DND-41 (cell line): Measurements from ENCODE around the gene CHAMP1.

Source experiments
- ATAC-seq: fragments of 200-7000 bp; cut with Tn5 transposase; 3 replicates; pipeline ENCODE4 v1.9.1; 2021; ENCODE audit warnings: low read depth; ENCODE audit not compliant: insufficient read depth
- DNase-seq: peaks from one replicate; pipeline ENCODE4 v3.0.0-alpha.2; 2020
- H2AFZ ChIP-seq: 2 replicates; pipeline ENCODE4 v1.6.0; 2012; ENCODE audit warnings: low read depth, low read length
- H3K27ac ChIP-seq: 2 replicates; pipeline ENCODE4 v1.5.1; 2012; ENCODE audit warnings: low read length, inconsistent platforms
- H3K27me3 ChIP-seq: fragments of 200-600 bp; sonication (generic); 2 replicates; pipeline ENCODE4 v1.6.0; 2012; ENCODE audit warnings: low read length, mild to moderate bottlenecking, inconsistent platforms; ENCODE audit not compliant: insufficient read depth, poor library complexity
- H3K36me3 ChIP-seq: 2 replicates; pipeline ENCODE4 v1.5.1; 2012; ENCODE audit warnings: low read length, inconsistent platforms; ENCODE audit not compliant: insufficient read depth
- H3K4me1 ChIP-seq: 2 replicates; pipeline ENCODE4 v1.5.1; 2012; ENCODE audit warnings: mild to moderate bottlenecking, low read length; ENCODE audit not compliant: insufficient read depth
- H3K4me2 ChIP-seq: 2 replicates; pipeline ENCODE4 v1.6.0; 2012; ENCODE audit warnings: mild to moderate bottlenecking, moderate library complexity, low read length, inconsistent platforms; ENCODE audit not compliant: insufficient read depth
- H3K4me3 ChIP-seq, 2 experiments: fragments of 200-600 bp in 1 of 2; shearing (Covaris generic) in 1 of 2; 2 replicates each; pipeline ENCODE4 v1.5.1; 2012 to 2016; ENCODE audit warnings: inconsistent platforms in 2 of 2, low read length in 2 of 2, mild to moderate bottlenecking in 2 of 2, low read depth in 1 of 2, moderate library complexity in 1 of 2
- H3K79me2 ChIP-seq: 2 replicates; pipeline ENCODE4 v1.6.0; 2012; ENCODE audit warnings: low read length, inconsistent platforms; ENCODE audit not compliant: insufficient read depth
- H3K9ac ChIP-seq: 2 replicates; pipeline ENCODE4 v1.6.0; 2012; ENCODE audit warnings: low read depth, mild to moderate bottlenecking, inconsistent platforms, low read length, moderate library complexity
- H3K9me3 ChIP-seq: 2 replicates; pipeline ENCODE4 v1.5.1; 2012; ENCODE audit warnings: low read length, moderate library complexity, mild to moderate bottlenecking, inconsistent platforms; ENCODE audit not compliant: insufficient read depth, severe bottlenecking
- H4K20me1 ChIP-seq: 2 replicates; pipeline ENCODE4 v1.6.0; 2012; ENCODE audit warnings: low read length; ENCODE audit not compliant: insufficient read depth
- CTCF ChIP-seq: IDR thresholded peaks from 2 replicates; pipeline ENCODE4 v1.5.1; 2012; ENCODE audit warnings: borderline replicate concordance, low read length, moderate library complexity, mild to moderate bottlenecking; ENCODE audit not compliant: poor library complexity, severe bottlenecking; ENCODE audit errors: extremely low read depth
- EZH2 ChIP-seq: IDR thresholded peaks from 3 replicates; pipeline ENCODE4 v1.6.1; 2012; ENCODE audit warnings: borderline replicate concordance, low read depth, mild to moderate bottlenecking, moderate library complexity, low read length, inconsistent platforms; ENCODE audit not compliant: severe bottlenecking

CHAMP1 gene

GRCh38 chr13:114288157-114288591, 26.1 kb upstream of the CHAMP1 start:
- H3K27me3 ChIP-seq, result no peaks in the 10 kb centered on the region
- no peak overlapping the region for H3K4me3 ChIP-seq
- peaks cover 86% of the 10 kb centered on the region for H3K36me3 ChIP-seq
- ATAC-seq (peak; percentile 29; the same call in 1 of the 3 replicates), DNase-seq (no peak)
- no peak overlapping the region for H3K27ac ChIP-seq
- H3K9ac ChIP-seq, result no peak overlapping the region
- no peak overlapping the region for H3K4me2 ChIP-seq
- peaks cover 41% of the 10 kb centered on the region for H3K79me2 ChIP-seq
- TF ChIP-seq EZH2, result no peak
- no peak for TF ChIP-seq CTCF
- H3K9me3 ChIP-seq, result no peaks in the 10 kb centered on the region
- H3K4me1 ChIP-seq, result peaks cover 13% of the 10 kb centered on the region
- no peak overlapping the region for H2AFZ ChIP-seq
- peaks cover 15% of the 10 kb centered on the region; the same call in 1 of the 2 replicates for H4K20me1 ChIP-seq

DNA sequence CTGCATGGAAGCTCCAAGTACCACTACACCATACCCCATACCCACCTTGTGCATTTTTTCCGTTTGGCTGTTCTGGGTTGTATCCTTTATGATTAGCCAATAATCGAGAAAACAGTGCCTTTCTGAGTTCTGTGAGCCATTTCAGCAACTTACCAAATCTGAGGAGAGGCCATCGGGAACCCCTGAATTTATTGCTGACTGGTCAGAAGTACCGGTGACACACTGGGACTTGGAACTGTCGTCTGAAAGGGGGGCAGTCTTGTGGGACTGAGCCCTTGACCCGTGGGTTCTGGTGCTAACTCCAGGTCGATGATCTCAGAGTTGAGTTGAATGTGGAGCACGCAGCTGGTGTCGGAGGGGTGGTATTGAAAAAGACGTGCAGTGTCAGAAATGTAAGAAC, 17.9 kb upstream of the CHAMP1 start:
- Histone ChIP-seq H4K20me1 (peaks cover 4% of the 10 kb centered on the region; the same call in 1 of the 2 replicates), H3K36me3 (peaks cover 67% of the 10 kb centered on the region), H3K27ac (no peak overlapping the region), H3K4me3 (no peak overlapping the region), H2AFZ (no peak overlapping the region), H3K4me2 (no peak overlapping the region), H3K9ac (no peak overlapping the region), H3K79me2 (peaks cover 10% of the 10 kb centered on the region), H3K4me1 (no peaks in the 10 kb centered on the region), H3K27me3 (no peaks in the 10 kb centered on the region), H3K9me3 (no peaks in the 10 kb centered on the region)
- DNase-seq (no peak), ATAC-seq (no peak)
- TF ChIP-seq EZH2 (no peak), CTCF (no peak)

- Histone ChIP-seq H3K27ac (no peak overlapping the region), H3K79me2 (peaks cover 10% of the 10 kb centered on the region), H3K9ac (no peak overlapping the region), H4K20me1 (peaks cover 4% of the 10 kb centered on the region; the same call in 1 of the 2 replicates), H3K4me2 (no peak overlapping the region), H3K27me3 (no peaks in the 10 kb centered on the region), H3K36me3 (peaks cover 67% of the 10 kb centered on the region), H3K4me1 (no peaks in the 10 kb centered on the region), H2AFZ (no peak overlapping the region), H3K9me3 (no peaks in the 10 kb centered on the region), H3K4me3 (no peak overlapping the region)
- ATAC-seq, result no peak
- no peak for DNase-seq
- TF ChIP-seq CTCF (no peak), EZH2 (no peak)
These were observed 17.4 kb upstream of the CHAMP1 start for GRCh38 chr13:114296902-114297301.

GRCh38 chr13:114298866-114299265, 15.4 kb upstream of the CHAMP1 start:
- no peak overlapping the region for H2AFZ ChIP-seq

More at GRCh38 chr13:114298866-114299265, 15.4 kb upstream of the CHAMP1 start:
- Histone ChIP-seq H3K4me1 (no peaks in the 10 kb centered on the region), H3K9me3 (no peaks in the 10 kb centered on the region), H3K9ac (no peak overlapping the region), H3K4me3 (no peak overlapping the region), H3K27ac (no peak overlapping the region), H3K36me3 (peaks cover 67% of the 10 kb centered on the region), H3K27me3 (no peaks in the 10 kb centered on the region), H3K79me2 (peaks cover 3% of the 10 kb centered on the region), H4K20me1 (peaks cover 4% of the 10 kb centered on the region; the same call in 1 of the 2 replicates), H3K4me2 (no peak overlapping the region)
- TF ChIP-seq EZH2 (no peak), CTCF (no peak)
- ATAC-seq (no peak), DNase-seq (no peak)
